ENCODE data around the gene ARHGAP44.
A peak's percentile ranks its signal among the peaks of the same experiment; 100 is the strongest.

The ARHGAP44 gene

DNA sequence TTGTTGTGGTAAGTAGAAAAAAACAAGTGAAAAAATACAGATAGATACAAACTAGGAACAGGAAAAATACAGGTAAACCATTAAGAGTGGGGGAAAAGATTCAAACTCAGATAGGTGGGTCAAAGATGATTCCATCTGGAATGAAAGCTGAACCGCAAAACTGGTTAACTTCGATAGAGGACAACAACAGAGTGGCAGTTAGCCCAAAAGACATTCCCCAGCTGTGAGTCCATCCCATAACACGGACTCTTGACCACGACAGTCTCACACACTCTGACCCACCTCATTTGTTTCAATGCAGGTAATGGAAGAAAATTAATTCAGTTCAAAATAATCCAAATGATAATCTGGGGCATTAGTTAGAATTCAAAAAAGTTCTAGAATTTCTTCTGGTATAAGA, 215.0 kb downstream of the ARHGAP44 start:
- DNase-seq (ENCODE audit: low read depth) = no peak
- H3K4me3 ChIP-seq (replicated peaks; ENCODE audit: low read depth, low read length) = no peak overlapping the region
- TF ChIP-seq, protein P1, sequence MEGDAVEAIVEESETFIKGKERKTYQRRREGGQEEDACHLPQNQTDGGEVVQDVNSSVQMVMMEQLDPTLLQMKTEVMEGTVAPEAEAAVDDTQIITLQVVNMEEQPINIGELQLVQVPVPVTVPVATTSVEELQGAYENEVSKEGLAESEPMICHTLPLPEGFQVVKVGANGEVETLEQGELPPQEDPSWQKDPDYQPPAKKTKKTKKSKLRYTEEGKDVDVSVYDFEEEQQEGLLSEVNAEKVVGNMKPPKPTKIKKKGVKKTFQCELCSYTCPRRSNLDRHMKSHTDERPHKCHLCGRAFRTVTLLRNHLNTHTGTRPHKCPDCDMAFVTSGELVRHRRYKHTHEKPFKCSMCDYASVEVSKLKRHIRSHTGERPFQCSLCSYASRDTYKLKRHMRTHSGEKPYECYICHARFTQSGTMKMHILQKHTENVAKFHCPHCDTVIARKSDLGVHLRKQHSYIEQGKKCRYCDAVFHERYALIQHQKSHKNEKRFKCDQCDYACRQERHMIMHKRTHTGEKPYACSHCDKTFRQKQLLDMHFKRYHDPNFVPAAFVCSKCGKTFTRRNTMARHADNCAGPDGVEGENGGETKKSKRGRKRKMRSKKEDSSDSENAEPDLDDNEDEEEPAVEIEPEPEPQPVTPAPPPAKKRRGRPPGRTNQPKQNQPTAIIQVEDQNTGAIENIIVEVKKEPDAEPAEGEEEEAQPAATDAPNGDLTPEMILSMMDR (IDR thresholded peaks at IDR 0.05; ENCODE audit: low read length, missing control alignments) = no peak

DNA sequence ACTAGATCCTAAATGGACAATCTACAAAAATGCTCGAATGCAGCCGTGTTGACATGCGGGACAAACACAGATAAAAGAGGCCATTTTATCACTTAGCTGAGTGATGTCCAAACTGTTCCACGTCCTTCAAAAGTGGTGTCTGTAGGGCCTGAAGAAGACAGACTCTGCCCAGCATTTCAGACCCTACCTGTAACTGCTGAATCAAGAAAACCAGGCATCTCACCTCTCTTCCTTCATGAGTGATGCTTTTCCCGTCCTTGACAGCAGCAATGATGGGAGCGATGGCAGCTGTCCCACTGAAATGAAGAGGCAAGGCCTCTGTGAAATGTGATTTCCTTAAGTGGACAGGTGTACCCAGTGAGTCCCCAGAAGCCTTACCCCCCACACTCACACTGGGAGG, 216.2 kb downstream of the ARHGAP44 start:
- no peak for DNase-seq (ENCODE audit: low read depth)
- H3K4me3 ChIP-seq (replicated peaks; ENCODE audit: low read depth, low read length) = no peak overlapping the region
- TF ChIP-seq, protein P1 (IDR thresholded peaks at IDR 0.05; ENCODE audit: low read length, missing control alignments) = no peak

- TF ChIP-seq, protein P1 (IDR thresholded peaks at IDR 0.05; ENCODE audit: low read length, missing control alignments) = no peak
- no peak for DNase-seq (ENCODE audit: low read depth)
- H3K4me3 ChIP-seq (replicated peaks; ENCODE audit: low read depth, low read length) = no peak overlapping the region
These were observed 219.2 kb downstream of the ARHGAP44 start for GRCh38 chr17:13008461-13008860.

DNA sequence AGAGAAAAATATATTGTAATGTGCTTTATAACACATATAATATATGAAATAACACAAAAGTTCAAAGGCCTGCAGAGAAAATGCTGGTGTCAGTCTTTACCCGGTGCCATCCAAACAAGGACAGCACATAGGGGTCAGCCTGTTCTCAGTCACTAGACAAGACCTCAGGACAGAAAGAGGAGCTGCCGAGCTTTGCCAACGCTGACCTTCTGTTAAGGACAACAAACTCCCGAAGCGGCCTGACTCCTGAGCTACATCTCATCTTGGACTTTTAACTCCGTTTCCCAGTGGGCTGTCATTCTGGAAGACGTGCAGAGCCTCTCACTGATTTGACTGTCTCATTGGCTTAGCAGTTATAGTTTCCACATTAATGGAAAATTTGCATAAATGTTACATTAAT, 221.7 kb downstream of the ARHGAP44 start:
- no peak for DNase-seq (ENCODE audit: low read depth)
- TF ChIP-seq, protein P1 (IDR thresholded peaks at IDR 0.05; ENCODE audit: low read length, missing control alignments) = no peak
- no peak overlapping the region for H3K4me3 ChIP-seq (replicated peaks; ENCODE audit: low read depth, low read length)

GRCh38 chr17:13014801-13015200, 225.5 kb downstream of the ARHGAP44 start:
- H3K4me3 ChIP-seq (replicated peaks; ENCODE audit: low read depth, low read length) = no peak overlapping the region
- TF ChIP-seq, protein P1 (IDR thresholded peaks at IDR 0.05; ENCODE audit: low read length, missing control alignments) = no peak
- DNase-seq (ENCODE audit: low read depth) = no peak

DNA sequence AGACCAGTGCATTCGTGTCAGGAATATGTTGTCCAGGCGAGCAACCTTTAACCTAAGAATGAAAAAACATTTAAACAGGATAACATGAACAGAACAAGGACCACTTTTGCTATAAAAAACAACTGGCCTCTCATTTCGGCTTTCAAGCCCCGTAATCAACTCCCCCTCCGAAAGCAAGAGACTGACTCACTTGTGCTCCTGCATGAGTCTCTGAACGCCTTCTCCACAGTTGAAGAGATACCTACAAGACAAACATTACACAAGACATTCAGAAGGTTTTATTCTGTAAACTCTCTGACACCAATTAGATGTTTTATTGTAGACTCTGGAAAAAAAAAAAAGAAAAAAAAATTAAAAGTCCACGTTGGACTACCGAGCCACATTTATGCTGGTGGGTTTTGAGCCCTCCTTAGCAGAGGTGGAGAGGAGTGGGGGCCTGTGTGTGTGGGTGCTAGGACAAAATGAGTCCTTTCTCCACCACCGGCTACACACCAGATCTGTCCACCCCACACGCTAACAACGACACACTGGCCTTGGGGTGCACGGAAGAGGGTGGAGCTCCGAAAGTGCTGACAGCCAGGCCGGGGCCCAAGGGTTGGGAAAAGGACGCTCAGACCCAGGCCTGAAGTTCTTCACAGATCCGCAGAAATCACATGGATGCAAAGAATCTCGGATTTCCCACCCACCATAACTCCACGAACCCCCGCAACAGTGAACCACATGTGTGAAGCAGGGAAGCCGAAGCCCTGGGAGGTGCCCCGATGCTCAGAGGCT, 227.8 kb downstream of the ARHGAP44 start:
- TF ChIP-seq, protein P1 (IDR thresholded peaks at IDR 0.05; ENCODE audit: low read length, missing control alignments) = no peak
- peak; percentile 17 for DNase-seq (ENCODE audit: low read depth)
- peak overlapping the region; percentile 93 for H3K4me3 ChIP-seq (replicated peaks; ENCODE audit: low read depth, low read length)

All from fibroblast of pulmonary artery (primary cell).